Common myeloid progenitor, CD34-positive (primary cell): Measurements from ENCODE around the gene PEX5L.

Experiments
- CTCF ChIA-PET: fragments of 350-600 bp; sonication (Branson Sonifier 250); formaldehyde crosslinking; loops from one replicate; lab custom pipeline; 2021; ENCODE audit warnings: antibody characterized with exemption; lab: Charles Lee
- POLR2A ChIA-PET: fragments of 350-600 bp; sonication (Branson Sonifier 250); formaldehyde crosslinking; loops from one replicate; lab custom pipeline; 2021; ENCODE audit warnings: antibody characterized with exemption; lab: Charles Lee
- DNase-seq, 3 donors: peaks; one replicate each; pipeline versions ENCODE4 v3.0.0 to v3.0.0-alpha.2; 2013
- H3K27ac ChIP-seq, 2 experiments: 1 replicate in 1 of 2; 2 replicates in 1 of 2; pipeline ENCODE4 v1.7.0; 2013; ENCODE audit warnings: inconsistent platforms in 2 of 2, low read length in 2 of 2, mild to moderate bottlenecking in 2 of 2, low read depth in 1 of 2, moderate library complexity in 1 of 2; ENCODE audit not compliant: severe bottlenecking in 2 of 2, insufficient read depth in 1 of 2, poor library complexity in 1 of 2
- H3K27me3 ChIP-seq, 5 experiments: replicated peaks in 2 of 5; 1 replicate in 3 of 5; 2 replicates in 2 of 5; pipeline versions ENCODE4 v1.6.1 to v1.7.0; 2013; ENCODE audit warnings: low read length in 4 of 5, mild to moderate bottlenecking in 2 of 5, moderate library complexity in 2 of 5, inconsistent platforms in 1 of 5; ENCODE audit not compliant: insufficient read depth in 5 of 5, control insufficient read depth in 4 of 5
- H3K36me3 ChIP-seq, 4 experiments: 1 replicate in 2 of 4; 2 replicates in 2 of 4; pipeline versions ENCODE4 v1.6.1 to v1.7.0; 2013; ENCODE audit warnings: low read length in 3 of 4, control low read depth in 1 of 4, mild to moderate bottlenecking in 1 of 4; ENCODE audit not compliant: control insufficient read depth in 4 of 4, insufficient read depth in 4 of 4
- H3K4me1 ChIP-seq, 4 experiments: 1 replicate in 3 of 4; 2 replicates in 1 of 4; pipeline versions ENCODE4 v1.6.1 to v1.7.1; 2013; ENCODE audit warnings: low read length in 3 of 4, mild to moderate bottlenecking in 3 of 4, control low read depth in 1 of 4, inconsistent platforms in 1 of 4, moderate library complexity in 1 of 4; ENCODE audit not compliant: control insufficient read depth in 4 of 4, insufficient read depth in 4 of 4; ENCODE audit errors: control extremely low read depth in 1 of 4
- H3K4me3 ChIP-seq, 7 experiments: 1 replicate in 4 of 7; 2 replicates in 3 of 7; pipeline versions ENCODE4 v1.5.1 to v1.7.0; 2013; ENCODE audit warnings: mild to moderate bottlenecking in 7 of 7, low read length in 6 of 7, moderate library complexity in 6 of 7, inconsistent platforms in 2 of 7, low read depth in 2 of 7, control low read depth in 1 of 7; ENCODE audit not compliant: insufficient read depth in 4 of 7, control insufficient read depth in 1 of 7; ENCODE audit errors: extremely low read depth in 1 of 7
- H3K9me3 ChIP-seq, 5 experiments: 1 replicate in 4 of 5; 2 replicates in 1 of 5; pipeline versions ENCODE4 v1.6.1 to v1.7.1; 2013; ENCODE audit warnings: low read length in 4 of 5, mild to moderate bottlenecking in 2 of 5, inconsistent platforms in 1 of 5, low read depth in 1 of 5, moderate library complexity in 1 of 5; ENCODE audit not compliant: control insufficient read depth in 4 of 5, insufficient read depth in 2 of 5; ENCODE audit errors: control extremely low read depth in 1 of 5
- WGBS: methylation state at CpG from one replicate; pipeline ENCODE4 v1.1.5; 2013; ENCODE audit not compliant: insufficient coverage; 5-methylcytosine and 5-hydroxymethylcytosine counted together

The PEX5L gene

DNA sequence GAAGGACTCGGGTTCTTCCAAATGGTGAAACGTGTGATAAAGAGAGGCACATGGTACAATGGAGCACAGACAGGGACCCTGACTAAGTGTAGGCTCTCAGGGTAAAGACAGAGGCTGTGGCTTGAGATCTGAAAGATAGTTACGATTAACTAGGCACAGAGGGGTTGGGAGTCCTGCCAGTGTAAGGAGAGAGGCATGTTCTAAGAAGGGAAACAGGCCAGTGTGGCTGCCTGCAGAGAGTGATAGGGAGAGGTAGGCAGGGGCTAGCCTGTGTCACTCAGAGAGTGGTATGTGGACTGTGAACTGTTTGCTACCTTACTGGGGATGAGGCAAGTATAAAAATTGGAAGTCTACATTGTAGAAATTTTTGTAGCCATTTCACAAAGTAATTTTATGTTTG is 109.5 kb downstream of the PEX5L start:
- ChIA-PET POLR2A (no interaction called here), CTCF (interaction anchor here (1.4 kb wide), 1 partner anchor 11 kb away, joined by 3 read pairs; no protein-coding TSS in a partner anchor)
- Histone ChIP-seq H3K27me3 (peaks cover 0 to 28% (median 10%) of the 10 kb centered on the region in 5 experiments), H3K4me1 (no peaks in the 10 kb centered on the region), H3K9me3 (no peaks in the 10 kb centered on the region), H3K4me3 (no peak overlapping the region), H3K36me3 (no peaks in the 10 kb centered on the region), H3K27ac (no peak overlapping the region)
- no peak for DNase-seq
- WGBS: 93% methylated on average over 3 of the region's 3 CpGs

DNA sequence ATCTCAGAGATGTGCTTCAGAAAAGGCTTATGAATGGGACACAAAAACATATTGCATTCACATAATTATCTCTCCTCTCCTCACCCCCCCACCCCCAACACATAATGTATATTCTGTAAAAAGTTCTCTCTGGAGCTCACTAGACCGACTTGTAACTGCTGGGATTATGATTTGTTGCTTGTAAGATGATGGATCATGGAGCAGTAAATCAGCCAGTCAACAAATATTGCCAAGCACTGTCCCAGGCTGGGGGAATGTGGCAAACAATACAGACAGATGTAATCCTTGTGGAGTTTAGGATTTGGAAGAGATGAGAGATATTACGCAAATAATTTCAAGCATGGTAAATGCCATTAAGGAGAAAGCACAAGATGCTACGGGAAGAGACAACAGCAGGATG is 114.8 kb downstream of the PEX5L start:
- no peak overlapping the region for H3K4me3 ChIP-seq
- no peaks in the 10 kb centered on the region for H3K4me1 ChIP-seq
- no peaks in the 10 kb centered on the region for H3K9me3 ChIP-seq
- peaks cover 0 to 17% (median 6%) of the 10 kb centered on the region in 5 experiments for H3K27me3 ChIP-seq
- no peaks in the 10 kb centered on the region for H3K36me3 ChIP-seq
- ChIA-PET POLR2A (no interaction called here), CTCF (no interaction called here)
- WGBS: 73% methylated on average over 3 of the region's 3 CpGs
- no peak for DNase-seq
- no peak overlapping the region for H3K27ac ChIP-seq

DNA sequence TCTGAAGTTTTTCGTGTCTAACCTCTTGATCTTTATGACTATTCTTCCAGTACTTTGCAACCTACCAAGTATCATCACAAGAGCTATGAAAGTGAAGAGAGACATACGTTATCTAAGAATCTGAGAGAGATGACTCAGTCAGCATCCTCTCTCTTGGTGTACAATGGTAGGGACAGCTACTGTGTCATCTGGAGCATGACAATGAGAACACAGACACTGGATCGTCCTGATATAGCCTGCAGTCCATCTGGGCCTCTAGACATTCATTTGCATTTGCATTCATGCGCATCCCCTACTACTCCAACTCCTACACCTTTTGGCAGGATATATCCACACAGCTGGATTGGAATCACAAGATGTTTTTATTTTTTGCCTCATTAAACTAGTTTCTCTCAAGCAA is 115.2 kb downstream of the PEX5L start:
- no peaks in the 10 kb centered on the region for H3K36me3 ChIP-seq
- 72% methylated on average over 4 of the region's 4 CpGs for WGBS
- CTCF ChIA-PET: no interaction called here

DNA sequence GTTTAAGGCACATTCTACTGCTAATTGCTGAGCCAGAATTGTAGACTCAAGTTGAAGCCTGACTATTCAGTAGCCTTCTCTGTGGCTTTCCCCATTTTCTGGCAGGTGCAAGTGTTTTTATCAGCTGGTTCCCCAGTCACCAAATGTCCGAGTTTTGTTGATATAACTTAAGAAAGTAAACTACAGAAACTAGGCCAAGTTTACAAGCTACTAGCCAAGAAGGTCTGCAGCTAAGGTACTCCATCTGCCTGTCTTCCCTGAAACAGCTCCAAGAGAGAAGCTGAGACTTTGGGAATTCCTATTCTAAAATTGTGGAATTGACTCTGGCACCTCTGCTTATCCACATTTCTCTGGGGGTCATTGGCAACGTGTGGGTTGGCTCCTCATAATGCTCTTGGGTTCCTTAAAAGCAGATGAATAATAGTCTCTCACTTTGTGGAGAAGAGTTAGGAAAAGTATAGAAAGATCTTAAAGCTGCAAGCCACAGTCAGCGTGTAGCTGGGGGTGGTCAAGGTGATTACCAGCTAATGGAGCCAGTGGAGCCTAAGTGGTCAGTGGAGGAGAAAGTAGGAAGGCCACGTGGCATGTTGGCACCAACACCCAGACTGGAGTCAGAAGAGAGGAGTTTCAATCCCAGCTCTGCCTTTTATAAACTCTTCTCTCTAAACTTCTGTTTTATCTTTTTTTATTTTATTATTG is 128.8 kb downstream of the PEX5L start:
- POLR2A ChIA-PET: no interaction called here
- H3K36me3 ChIP-seq: no peaks in the 10 kb centered on the region
- DNase-seq: no peak
- no peak overlapping the region for H3K4me3 ChIP-seq
- H3K27ac ChIP-seq: no peak overlapping the region
- CTCF ChIA-PET: no interaction called here
- H3K4me1 ChIP-seq: no peaks in the 10 kb centered on the region
- peaks cover 0 to 1% (median 0%) of the 10 kb centered on the region in 5 experiments for H3K27me3 ChIP-seq
- WGBS: 89% methylated on average over 1 of the region's 4 CpGs
- H3K9me3 ChIP-seq: no peaks in the 10 kb centered on the region

More for the DNA sequence above, 115.2 kb downstream of the PEX5L start:
- POLR2A ChIA-PET: no interaction called here
- DNase-seq: no peak
- Histone ChIP-seq H3K4me1 (no peaks in the 10 kb centered on the region), H3K9me3 (no peaks in the 10 kb centered on the region), H3K27ac (no peak overlapping the region), H3K27me3 (peaks cover 0 to 17% (median 6%) of the 10 kb centered on the region in 5 experiments), H3K4me3 (no peak overlapping the region)

DNA sequence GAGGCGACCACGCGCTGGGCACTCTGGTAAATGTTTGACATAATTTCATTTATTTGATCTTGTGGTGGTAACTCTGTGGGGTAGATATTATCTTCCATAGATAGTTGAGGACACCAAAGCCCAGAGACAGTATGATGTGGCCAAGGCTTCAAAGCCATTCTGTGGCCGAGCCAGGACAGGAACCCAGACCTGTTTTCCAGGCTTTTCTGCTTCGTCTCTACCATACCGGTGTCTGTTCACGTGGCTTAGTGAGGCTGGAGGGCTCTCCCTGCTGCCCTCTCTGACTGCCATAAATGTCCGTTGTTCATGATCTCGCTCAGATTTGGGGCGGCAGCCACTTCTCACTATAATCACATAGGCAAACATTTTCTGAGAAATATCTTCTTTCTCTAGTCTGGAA is 134.7 kb downstream of the PEX5L start:
- WGBS: 86% methylated on average over 10 of the region's 10 CpGs
- CTCF ChIA-PET: no interaction called here

DNA sequence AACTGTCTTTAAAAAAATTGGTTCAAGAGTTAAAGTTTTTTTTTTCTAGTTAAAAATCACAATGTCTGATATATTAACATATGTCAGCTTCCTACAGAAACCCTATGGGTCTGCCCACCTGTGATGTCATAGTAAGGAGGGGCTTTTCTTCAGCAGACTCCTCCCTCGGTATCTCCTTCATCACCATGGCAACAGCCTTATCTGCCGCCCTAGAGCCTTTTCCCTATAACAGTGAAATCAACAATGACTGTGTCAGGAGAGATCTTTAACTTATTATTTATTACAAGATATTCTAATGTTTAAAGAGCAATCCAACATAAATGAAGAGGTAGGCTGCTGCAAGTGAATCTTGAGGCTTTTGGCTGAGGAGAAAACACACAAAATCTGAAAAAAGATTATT is 138.7 kb downstream of the PEX5L start:
- Histone ChIP-seq H3K27me3 (peaks cover 3 to 20% (median 10%) of the 10 kb centered on the region in 5 experiments), H3K9me3 (no peaks in the 10 kb centered on the region), H3K4me1 (no peaks in the 10 kb centered on the region), H3K27ac (no peak overlapping the region), H3K4me3 (no peak overlapping the region), H3K36me3 (no peaks in the 10 kb centered on the region)
- no CpG with 5 or more reads among the region's 2 CpGs for WGBS
- ChIA-PET CTCF (no interaction called here), POLR2A (no interaction called here)
- DNase-seq: peak; percentile 8 to 52 (median 31)

More for the DNA sequence above, 134.7 kb downstream of the PEX5L start:
- Histone ChIP-seq H3K36me3 (no peaks in the 10 kb centered on the region), H3K4me1 (no peaks in the 10 kb centered on the region), H3K9me3 (no peaks in the 10 kb centered on the region), H3K4me3 (no peak overlapping the region), H3K27me3 (peaks cover 0 to 14% (median 10%) of the 10 kb centered on the region in 5 experiments), H3K27ac (no peak overlapping the region)
- POLR2A ChIA-PET: no interaction called here
- no peak for DNase-seq

DNA sequence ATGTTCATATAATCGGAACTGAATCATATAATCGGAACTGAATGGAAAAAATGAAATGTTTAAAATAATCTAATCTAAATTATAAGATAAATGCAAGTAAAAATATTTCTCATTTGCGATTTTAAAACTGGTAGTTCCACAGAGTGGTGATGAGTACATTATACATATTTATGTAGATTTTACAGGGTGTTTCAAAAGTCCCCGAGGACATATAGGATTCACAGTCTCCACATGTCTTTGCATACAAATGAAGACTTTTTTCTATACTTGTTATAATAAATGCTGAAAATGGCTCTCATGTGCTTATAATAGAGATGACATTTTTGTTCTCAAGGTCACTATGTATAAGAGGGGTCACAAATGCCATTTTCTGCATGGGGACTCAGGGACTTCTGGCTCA is 139.5 kb downstream of the PEX5L start:
- WGBS: no CpG with 5 or more reads among the region's 4 CpGs
- Histone ChIP-seq H3K9me3 (no peaks in the 10 kb centered on the region), H3K36me3 (no peaks in the 10 kb centered on the region), H3K27ac (no peak overlapping the region), H3K4me3 (no peak overlapping the region), H3K4me1 (no peaks in the 10 kb centered on the region), H3K27me3 (peaks cover 3 to 20% (median 10%) of the 10 kb centered on the region in 5 experiments)
- POLR2A ChIA-PET: no interaction called here
- no peak for DNase-seq
- CTCF ChIA-PET: no interaction called here
